Fibroblast of pulmonary artery (primary cell): ENCODE results near the gene TM4SF1.

Experiments used
- DNase-seq: peaks from one replicate; pipeline ENCODE4 v3.0.0-alpha.2; 2010; ENCODE audit warnings: low read depth
- H3K4me3 ChIP-seq: replicated peaks from 2 replicates; pipeline ENCODE4 v1.5.1; 2011; ENCODE audit warnings: low read depth, mild to moderate bottlenecking, control low read depth, low read length, moderate library complexity
- CTCF ChIP-seq: IDR thresholded peaks from 2 replicates; pipeline ENCODE4 v1.5.1; 2011; ENCODE audit warnings: mild to moderate bottlenecking, control low read depth, low read length, inconsistent platforms; ENCODE audit errors: missing control alignments

TM4SF1 gene

DNA sequence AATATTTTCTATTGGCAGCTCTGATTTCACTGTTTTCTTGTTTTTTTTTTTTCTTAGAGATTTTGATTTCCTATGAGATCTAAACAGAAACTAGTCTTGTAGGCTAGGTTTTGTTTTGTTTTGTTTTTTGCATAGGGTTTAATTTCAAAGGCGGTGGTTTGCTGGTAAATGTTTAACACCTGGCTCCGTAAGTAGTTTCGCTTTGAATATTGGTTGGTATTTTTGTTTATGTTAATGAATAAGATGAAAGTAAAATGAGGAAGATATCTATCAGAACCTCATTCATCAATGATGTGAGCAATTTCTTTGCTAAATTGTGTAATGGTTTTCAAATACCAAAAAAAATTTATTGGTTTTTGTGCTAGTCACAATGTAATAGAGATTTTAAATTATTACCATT lies 39.7 kb upstream of the TM4SF1 start:
- no peak for DNase-seq
- TF ChIP-seq CTCF = no peak
- no peak overlapping the region for H3K4me3 ChIP-seq

GRCh38 chr3:149415484-149415883 lies 38.0 kb upstream of the TM4SF1 start:
- DNase-seq = no peak
- no peak for TF ChIP-seq CTCF
- no peak overlapping the region for H3K4me3 ChIP-seq

DNA sequence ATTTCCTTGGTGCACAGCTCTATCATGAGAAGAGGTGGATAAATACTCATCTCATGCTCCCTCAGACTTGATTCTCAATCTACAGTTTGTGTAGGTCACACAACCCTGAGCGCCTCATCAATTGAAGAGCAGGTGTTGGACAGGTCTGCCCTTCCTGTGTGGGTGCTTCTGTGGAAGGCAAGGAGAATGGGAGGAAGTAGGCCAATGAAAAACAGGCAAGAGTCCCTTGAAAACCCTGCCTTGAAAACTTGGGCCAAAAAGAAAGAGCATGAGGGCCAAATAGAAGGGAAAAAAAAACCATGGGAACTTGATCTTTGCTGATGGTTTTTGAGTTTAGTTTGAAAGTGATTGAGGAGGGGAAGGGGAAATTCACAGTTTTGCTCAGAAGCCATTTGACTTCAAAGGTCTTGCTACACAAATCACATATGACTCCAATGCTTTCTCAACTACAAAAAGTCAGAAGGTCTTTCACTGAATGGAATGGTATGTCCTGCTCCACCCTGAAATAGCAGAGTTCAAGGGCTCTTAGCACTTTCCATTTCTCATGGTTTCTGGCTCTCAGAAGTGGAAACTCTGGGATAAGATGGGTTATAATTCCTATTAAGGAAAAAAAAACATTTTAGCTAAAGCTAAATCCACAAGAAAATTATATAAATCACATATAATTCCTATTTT lies 37.2 kb upstream of the TM4SF1 start:
- no peak overlapping the region for H3K4me3 ChIP-seq
- peak; percentile 56 for DNase-seq
- no peak for TF ChIP-seq CTCF

- TF ChIP-seq CTCF = no peak
- no peak for DNase-seq
- no peak overlapping the region for H3K4me3 ChIP-seq
Measured at GRCh38 chr3:149411583-149411982, 34.1 kb upstream of the TM4SF1 start.

GRCh38 chr3:149409351-149409750 lies 31.9 kb upstream of the TM4SF1 start:
- TF ChIP-seq CTCF = no peak
- no peak for DNase-seq
- no peak overlapping the region for H3K4me3 ChIP-seq

- no peak for DNase-seq
- H3K4me3 ChIP-seq = no peak overlapping the region
- no peak for TF ChIP-seq CTCF
Measured at GRCh38 chr3:149407898-149408297, 30.4 kb upstream of the TM4SF1 start.

DNA sequence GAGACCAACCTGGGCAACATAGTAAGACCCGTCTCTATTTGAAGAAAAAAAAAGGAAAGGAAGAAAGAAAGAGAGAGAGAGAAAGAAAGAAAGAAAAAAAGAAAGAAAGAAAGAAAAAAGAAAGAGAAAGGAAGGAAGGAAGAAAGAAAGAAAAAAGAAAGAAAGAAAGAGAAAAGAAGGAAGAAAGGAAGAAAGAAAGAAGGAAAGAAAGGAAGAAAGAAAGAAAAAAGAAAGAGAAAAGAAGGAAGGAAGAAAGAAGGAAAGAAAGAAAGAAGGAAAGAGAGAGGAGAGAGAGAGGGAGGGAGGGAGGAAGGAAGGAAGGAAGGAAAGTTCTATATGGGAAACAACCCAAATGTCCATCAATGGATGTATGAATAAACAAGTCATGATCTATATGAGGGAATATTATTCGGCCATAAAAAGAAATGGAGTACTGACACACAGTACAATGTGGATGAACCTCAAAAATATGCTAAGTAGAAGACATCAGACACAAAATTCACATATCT lies 28.8 kb upstream of the TM4SF1 start:
- DNase-seq = no peak
- H3K4me3 ChIP-seq = no peak overlapping the region
- no peak for TF ChIP-seq CTCF
